GM12878 (cell line): Measurements from ENCODE around the gene NFIX. TPM values are rescaled to one million over a fixed set of nuclear protein-coding genes. Genes with fewer than 3 reads are reported as not detected.

Experiments used
- ATAC-seq: fragments of 200-7000 bp; cut with Tn5 transposase; 3 replicates; pipeline ENCODE4 v1.9.1; 2020; ENCODE audit warnings: mild to moderate bottlenecking, moderate library complexity
- BruUV-seq: library from RNA; stranded (reverse); fragments of 400-500 nt; replicated peaks from 2 replicates; lab custom pipeline; 2021; lab: Mats Ljungman, UMichigan
- CTCF ChIA-PET: fragments of 300-600 bp; sonication (Branson Sonifier 250); formaldehyde crosslinking; extraction: SDS; loops from one replicate; lab custom pipeline; 2021; ENCODE audit warnings: inconsistent platforms; lab: Yijun Ruan, JAX
- POLR2A ChIA-PET: fragments of 350-600 bp; formaldehyde crosslinking; extraction: SDS; loops from one replicate; lab custom pipeline; 2021; ENCODE audit warnings: inconsistent platforms; lab: Charles Lee
- RAD21 ChIA-PET: fragments of 300-600 bp; sonication (Branson Sonifier 250); formaldehyde crosslinking; loops from one replicate; lab custom pipeline; 2023; ENCODE audit warnings: antibody characterized with exemption; ENCODE audit not compliant: unreplicated experiment; lab: Charles Lee
- SMC1A ChIA-PET: fragments of 300-600 bp; sonication (Branson Sonifier 250); formaldehyde crosslinking; loops from one replicate; lab custom pipeline; 2023; ENCODE audit not compliant: unreplicated experiment, uncharacterized antibody; lab: Charles Lee
- DNase-seq: peaks from one replicate; pipeline ENCODE4 v3.0.0-alpha.2; 2011; ENCODE audit warnings: low read depth, low spot score
- FAIRE-seq: peaks from 3 replicates; lab custom pipeline; 2011; peaks lifted over from hg19 to GRCh38; lab: Jason Lieb, UNC
- H2AFZ ChIP-seq: 2 replicates; pipeline ENCODE4 v1.6.0; 2011; ENCODE audit warnings: low read depth, low read length, control low read depth; ENCODE audit not compliant: control insufficient read depth
- H3K27ac ChIP-seq: 2 replicates; pipeline ENCODE4 v1.5.1; 2011; ENCODE audit warnings: control low read depth; ENCODE audit not compliant: control insufficient read depth, insufficient read depth
- H3K27me3 ChIP-seq, 2 experiments: replicated peaks in 1 of 2; 2 replicates each; pipeline versions ENCODE4 v1.6.0 to v1.6.1; 2011; ENCODE audit warnings: low read length in 1 of 2; ENCODE audit not compliant: control insufficient read depth in 2 of 2, insufficient read depth in 2 of 2
- H3K36me3 ChIP-seq, 2 experiments: 2 replicates each; pipeline ENCODE4 v1.5.1; 2011; ENCODE audit warnings: low read length in 1 of 2; ENCODE audit not compliant: control insufficient read depth in 2 of 2, insufficient read depth in 2 of 2
- H3K4me1 ChIP-seq: 2 replicates; pipeline ENCODE4 v1.6.1; 2011; ENCODE audit warnings: mild to moderate bottlenecking, low read length, moderate library complexity, mixed read lengths; ENCODE audit not compliant: control insufficient read depth, insufficient read depth
- H3K4me2 ChIP-seq: 2 replicates; pipeline ENCODE4 v1.6.0; 2011; ENCODE audit warnings: control low read depth; ENCODE audit not compliant: control insufficient read depth, insufficient read depth
- H3K4me3 ChIP-seq: fragments of 200-600 bp; sonication (generic); 2 replicates; pipeline ENCODE4 v1.5.1; 2016
- H3K79me2 ChIP-seq: 2 replicates; pipeline ENCODE4 v1.6.0; 2011; ENCODE audit warnings: low read length; ENCODE audit not compliant: control insufficient read depth, insufficient read depth
- H3K9ac ChIP-seq: 2 replicates; pipeline ENCODE4 v1.8.0; 2011; ENCODE audit warnings: low read length, control low read depth, mixed read lengths; ENCODE audit not compliant: control insufficient read depth, insufficient read depth
- H3K9me3 ChIP-seq: replicated peaks from 3 replicates; pipeline ENCODE4 v1.5.1; 2011; ENCODE audit warnings: mild to moderate bottlenecking, low read length; ENCODE audit not compliant: control insufficient read depth, insufficient read depth
- H4K20me1 ChIP-seq: 2 replicates; pipeline ENCODE4 v1.6.0; 2011; ENCODE audit not compliant: control insufficient read depth, insufficient read depth
- CUX1 ChIP-seq: IDR thresholded peaks from 2 replicates; pipeline ENCODE4 v1.6.1; 2012; ENCODE audit warnings: improper control_type of control experiment, low read depth, low read length; ENCODE audit not compliant: insufficient replicate concordance
- EGR1 ChIP-seq, 2 experiments: IDR thresholded peaks; 1 replicate in 1 of 2; 2 replicates in 1 of 2; pipeline ENCODE4 v1.6.1; 2011 to 2012; ENCODE audit warnings: low read depth in 2 of 2, low read length in 2 of 2, borderline replicate concordance in 1 of 2, mild to moderate bottlenecking in 1 of 2, moderate library complexity in 1 of 2
- FOS ChIP-seq: IDR thresholded peaks from 3 replicates; pipeline ENCODE4 v1.6.1; 2011; ENCODE audit warnings: borderline replicate concordance; ENCODE audit not compliant: insufficient read length; ENCODE audit errors: extremely low read depth
- MTA2 ChIP-seq: fragments of 450-650 bp; IDR thresholded peaks from 2 replicates; pipeline ENCODE4 v1.6.1; 2016; ENCODE audit warnings: low read depth, mild to moderate bottlenecking, moderate library complexity
- RAD51 ChIP-seq: fragments of 450-650 bp; IDR thresholded peaks from 2 replicates; pipeline ENCODE4 v1.6.1; 2016; ENCODE audit warnings: moderate library complexity, mild to moderate bottlenecking, inconsistent platforms
- TAF1 ChIP-seq: IDR thresholded peaks from 2 replicates; pipeline ENCODE4 v1.6.1; 2011; ENCODE audit warnings: mild to moderate bottlenecking, low read depth, low read length, borderline replicate concordance
- ZBED1 ChIP-seq: IDR thresholded peaks from 2 replicates; pipeline ENCODE4 v1.6.1; 2016; ENCODE audit warnings: borderline replicate concordance
- WGBS: methylation state at CpG from one replicate; pipeline ENCODE4 v1.1.6; 2016; ENCODE audit warnings: low lambda C conversion rate; ENCODE audit not compliant: insufficient replicate concordance, insufficient coverage; ENCODE audit errors: missing lambda C conversion rate; 5-methylcytosine and 5-hydroxymethylcytosine counted together
- in situ Hi-C: fragments of 300-500 bp; cut with MboI; formaldehyde crosslinking; loops from 9 replicates; pipeline ENCODE4 v1.14.3; 2018; ENCODE audit warnings: mixed read lengths
- intact Hi-C: fragments of 100-400 bp; cut with micrococcal nuclease; formaldehyde crosslinking; loops from one replicate; pipeline ENCODE4 v1.14.2; 2022; ENCODE audit not compliant: unreplicated experiment
- polyA plus RNA-seq, 11 experiments: library from polyadenylated mRNA; depleted of rRNA in 4 of 11; unstranded in 6 of 11; stranded (reverse) in 5 of 11; fragments of >200 nt; fragmentation: Nextera tagmentation in 4 of 11; fragmentation: Illumina TruSeq in 1 of 11; extraction: Ambion mirVana in 4 of 11; extraction: Trizol in 1 of 11; gene quantifications; 1 replicate in 1 of 11; 2 replicates in 10 of 11; pipeline versions ENCODE4 v1.2.1 to v1.2.3, GENCODE V29; 2011 to 2016; ENCODE audit warnings: inconsistent platforms in 2 of 11, missing spikeins in 2 of 11, low read depth in 1 of 11
- total RNA-seq, 4 experiments: library from RNA; depleted of rRNA in 3 of 4; stranded (reverse); fragments of >200 nt in 3 of 4; fragmentation: Illumina TruSeq in 1 of 4; extraction: Trizol in 1 of 4; gene quantifications; 2 replicates each; pipeline versions ENCODE4 v1.2.1 to v1.2.3, GENCODE V29; 2013 to 2021

Gene NFIX
- total and polyA plus RNA-seq, 10 of the 15 experiments (the other 5 are each of a cell fraction or from before 2014, with no cell fraction given), result 0.02 to 2.2 (median 0.28) TPM

GRCh38 chr19:13024126-13024950, 29.1 kb downstream of the NFIX start:
- BruUV-seq, result no TSS peak
- POLR2A ChIA-PET, result interaction anchor here (0.7 kb wide), 1 partner anchor 69 kb away, joined by 4 read pairs; no protein-coding TSS in a partner anchor
- RAD21 ChIA-PET, result no interaction called here
- Histone ChIP-seq H3K4me2 (peak overlapping the region; percentile 36), H3K79me2 (no peaks in the 10 kb centered on the region), H2AFZ (no peak overlapping the region), H3K4me3 (peak overlapping the region; percentile 50; the same call in 1 of the 2 replicates), H3K27me3 (peaks cover 9 to 17% of the 10 kb centered on the region in 2 experiments), H3K9ac (no peak overlapping the region; the same call in 1 of the 2 replicates), H4K20me1 (no peaks in the 10 kb centered on the region), H3K4me1 (peaks cover 16% of the 10 kb centered on the region), H3K36me3 (no peaks in the 10 kb centered on the region), H3K9me3 (no peaks in the 10 kb centered on the region), H3K27ac (no peak overlapping the region)
- CTCF ChIA-PET, result interaction anchor here (0.9 to 2.4 kb wide), 3 partner anchors 9 to 70 kb away, joined by 4 to 7 read pairs (median 7); no protein-coding TSS in a partner anchor
- in situ Hi-C loops (no loop called here), intact Hi-C loops (no loop called here)
- no peak for DNase-seq
- SMC1A ChIA-PET, result interaction anchor here (0.6 kb wide), 1 partner anchor 157 kb away, joined by 3 read pairs; no protein-coding TSS in a partner anchor
- 37% methylated on average over 37 of the region's 37 CpGs for WGBS
- ATAC-seq, result peak; percentile 26; the same call in 2 of the 3 replicates
- FAIRE-seq, result peak; percentile 31
- TF ChIP-seq EGR1 (IDR thresholded peaks at IDR 0.05; ENCODE audit: borderline replicate concordance in 1 of 2, low read depth in 2 of 2, low read length in 2 of 2) (0 out of 3 replicates have a peak, but pooled peaks of 1 of the 2 experiments have one; percentile 37), RAD51 (no peak)

GRCh38 chr19:13024951-13025697, 29.8 kb downstream of the NFIX start:
- Histone ChIP-seq H3K27me3 (peaks cover 9 to 17% of the 10 kb centered on the region in 2 experiments), H3K4me1 (peaks cover 16% of the 10 kb centered on the region), H3K9me3 (no peaks in the 10 kb centered on the region), H3K36me3 (no peaks in the 10 kb centered on the region), H3K27ac (no peak overlapping the region), H2AFZ (no peak overlapping the region), H4K20me1 (no peaks in the 10 kb centered on the region), H3K4me3 (no peak overlapping the region), H3K79me2 (no peaks in the 10 kb centered on the region), H3K9ac (no peak overlapping the region), H3K4me2 (no peak overlapping the region)
- BruUV-seq, result no TSS peak
- CTCF ChIA-PET, result interaction anchor here (2.4 kb wide), 1 partner anchor 9 kb away, joined by 7 read pairs; no protein-coding TSS in a partner anchor
- FAIRE-seq, result no peak
- WGBS, result 88% methylated on average over 42 of the region's 48 CpGs
- SMC1A ChIA-PET, result interaction anchor here (0.6 kb wide), 2 partner anchors 17 to 156 kb away, joined by 3 read pairs; no protein-coding TSS in a partner anchor
- no peak for ATAC-seq
- intact Hi-C loops, result no loop called here
- POLR2A ChIA-PET, result no interaction called here
- no peak for DNase-seq
- RAD21 ChIA-PET, result no interaction called here
- in situ Hi-C loops, result no loop called here
- no peak for TF ChIP-seq TAF1
- no peak for TF ChIP-seq ZBED1
- no peak for TF ChIP-seq FOS
- TF ChIP-seq MTA2, result no peak
- no peak for TF ChIP-seq CUX1
